GM06990 (cell line): ENCODE data around the gene CAMK1D.

ENCODE experiments used
- DNase-seq: peaks from one replicate; pipeline ENCODE4 v3.0.0-alpha.2; 2011; ENCODE audit not compliant: insufficient read length; ENCODE audit errors: extremely low read depth
- H3K27me3 ChIP-seq: replicated peaks from 2 replicates; pipeline ENCODE4 v1.6.0; 2011; ENCODE audit warnings: low read length; ENCODE audit not compliant: control insufficient read depth, insufficient read depth
- H3K36me3 ChIP-seq: 2 replicates; pipeline ENCODE4 v1.5.1; 2011; ENCODE audit warnings: low read length; ENCODE audit not compliant: control insufficient read depth, insufficient read depth
- H3K4me3 ChIP-seq: replicated peaks from 2 replicates; pipeline ENCODE4 v1.5.1; 2011; ENCODE audit warnings: low read depth, mild to moderate bottlenecking, control low read depth, low read length
- CTCF ChIP-seq: IDR thresholded peaks from 2 replicates; pipeline ENCODE4 v1.5.1; 2011; ENCODE audit warnings: low read length, control low read depth, mild to moderate bottlenecking, inconsistent platforms; ENCODE audit not compliant: insufficient read depth, poor library complexity, severe bottlenecking

Gene CAMK1D

GRCh38 chr10:12470719-12471118 lies 121.4 kb downstream of the CAMK1D start:
- Histone ChIP-seq H3K27me3 (no peaks in the 10 kb centered on the region), H3K36me3 (no peaks in the 10 kb centered on the region), H3K4me3 (no peak overlapping the region)
- no peak for DNase-seq
- TF ChIP-seq CTCF, result no peak

GRCh38 chr10:12471135-12471534 lies 121.8 kb downstream of the CAMK1D start:
- TF ChIP-seq CTCF, result no peak
- no peak for DNase-seq
- Histone ChIP-seq H3K36me3 (no peaks in the 10 kb centered on the region), H3K4me3 (no peak overlapping the region), H3K27me3 (no peaks in the 10 kb centered on the region)

GRCh38 chr10:12473491-12473890 lies 124.1 kb downstream of the CAMK1D start:
- Histone ChIP-seq H3K36me3 (no peaks in the 10 kb centered on the region), H3K4me3 (no peak overlapping the region), H3K27me3 (no peaks in the 10 kb centered on the region)
- no peak for DNase-seq
- TF ChIP-seq CTCF, result no peak

DNA sequence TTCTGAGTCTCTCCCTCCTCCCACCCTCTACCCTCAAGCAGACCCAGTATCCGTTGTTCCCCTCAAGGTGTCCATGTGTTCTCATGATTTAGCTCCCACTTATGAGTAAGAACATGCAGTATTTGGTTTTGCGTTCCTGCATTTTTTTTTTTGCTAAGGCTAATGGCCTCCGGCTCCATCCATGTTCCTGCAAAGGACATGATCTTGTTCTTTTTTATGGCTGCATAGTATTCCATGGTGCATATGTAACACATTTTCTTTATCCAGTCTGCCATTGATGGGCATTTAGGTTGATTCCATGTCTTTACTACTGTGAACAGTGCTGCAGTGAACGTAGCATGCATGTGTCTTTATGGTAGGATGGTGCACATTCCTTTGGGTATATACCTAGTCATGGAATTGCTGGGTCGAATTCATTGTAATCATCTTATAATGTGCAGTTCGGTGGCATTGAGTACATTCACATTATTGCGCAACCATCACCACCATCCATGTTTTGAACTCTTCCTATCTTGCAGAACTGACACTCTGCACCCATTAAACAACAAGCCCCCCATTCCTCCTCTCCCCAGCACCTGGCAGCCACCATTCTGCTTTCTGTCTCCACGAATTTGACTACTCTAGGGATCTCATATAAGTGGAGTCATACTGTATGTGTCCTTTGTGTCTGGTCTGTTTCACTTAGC lies 125.5 kb downstream of the CAMK1D start:
- Histone ChIP-seq H3K27me3 (no peaks in the 10 kb centered on the region), H3K36me3 (no peaks in the 10 kb centered on the region), H3K4me3 (no peak overlapping the region)
- TF ChIP-seq CTCF, result no peak
- no peak for DNase-seq

GRCh38 chr10:12476656-12477055 lies 127.3 kb downstream of the CAMK1D start:
- Histone ChIP-seq H3K27me3 (no peaks in the 10 kb centered on the region), H3K4me3 (no peak overlapping the region), H3K36me3 (no peaks in the 10 kb centered on the region)
- no peak for TF ChIP-seq CTCF
- DNase-seq, result no peak

DNA sequence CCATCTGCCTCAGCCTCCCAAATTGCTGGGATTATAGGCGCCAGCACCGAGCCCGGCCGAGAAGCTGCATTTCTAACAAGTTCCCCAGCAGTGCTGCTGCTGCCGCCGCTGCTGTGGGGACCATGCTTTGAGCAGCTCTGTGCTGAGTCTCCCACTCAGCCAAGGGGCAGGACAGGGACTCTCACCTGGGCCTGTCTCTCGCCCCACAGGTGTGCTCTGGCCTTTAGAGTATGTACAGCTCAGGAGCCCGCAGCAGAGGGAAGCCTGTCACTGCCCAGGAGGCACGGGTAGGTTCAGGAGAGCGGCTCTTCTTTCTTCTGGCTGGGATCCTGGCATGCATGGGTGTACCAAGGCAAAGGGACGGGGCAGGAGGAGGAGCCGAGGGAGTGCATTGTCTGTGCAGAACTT lies 130.1 kb downstream of the CAMK1D start:
- no peak for DNase-seq
- Histone ChIP-seq H3K4me3 (no peak overlapping the region), H3K36me3 (no peaks in the 10 kb centered on the region), H3K27me3 (no peaks in the 10 kb centered on the region)
- no peak for TF ChIP-seq CTCF
